ENCODE data around the gene ALG3. TPM values are rescaled to one million over a fixed set of nuclear protein-coding genes. Genes with fewer than 3 reads are reported as not detected.

ALG3 gene
- polyA plus RNA-seq, 6 donors from 2014 or later = 33.9 to 57.3 (median 39.1) TPM

- no peaks in the 10 kb centered on the region for H3K9me3 Mint-ChIP-seq
- peak; percentile 59 for DNase-seq
- peaks cover 14 to 19% (median 18%) of the 10 kb centered on the region in 3 donors for H3K4me1 Mint-ChIP-seq
- H3K36me3 Mint-ChIP-seq = peaks cover 0 to 9% of the 10 kb centered on the region in 2 donors
- peaks cover 48 to 76% (median 65%) of the 10 kb centered on the region in 3 donors for H3K27me3 Mint-ChIP-seq
- peak overlapping the region in 1 of 6 donors; percentile 52 for H3K27ac Mint-ChIP-seq
- peak; percentile 21 to 27 for ATAC-seq (ENCODE audit: low read depth in 2 of 2)
- peak overlapping the region in 3 of 8 donors; percentile 6 to 61 (median 25) for H3K4me3 Mint-ChIP-seq
These were observed 21.3 kb downstream of the ALG3 start for GRCh38 chr3:184227481-184227935.

GRCh38 chr3:184223946-184224345 lies 24.8 kb downstream of the ALG3 start:
- ATAC-seq (ENCODE audit: low read depth in 2 of 2) = no peak

GRCh38 chr3:184222521-184222920 lies 26.2 kb downstream of the ALG3 start:
- H3K9me3 Mint-ChIP-seq = no peaks in the 10 kb centered on the region
- H3K4me1 Mint-ChIP-seq = peaks cover 0 to 3% (median 0%) of the 10 kb centered on the region in 3 donors
- H3K4me3 Mint-ChIP-seq = no peak overlapping the region
- ATAC-seq (ENCODE audit: low read depth in 2 of 2) = no peak
- no peaks in the 10 kb centered on the region for H3K36me3 Mint-ChIP-seq
- no peak for DNase-seq
- peaks cover 29 to 47% (median 39%) of the 10 kb centered on the region in 3 donors for H3K27me3 Mint-ChIP-seq
- no peak overlapping the region for H3K27ac Mint-ChIP-seq

More at GRCh38 chr3:184223946-184224345, 24.8 kb downstream of the ALG3 start:
- Mint-ChIP-seq H3K4me3 (no peak overlapping the region), H3K4me1 (peaks cover 6 to 10% (median 10%) of the 10 kb centered on the region in 3 donors), H3K9me3 (no peaks in the 10 kb centered on the region), H3K36me3 (no peaks in the 10 kb centered on the region), H3K27ac (peak overlapping the region in 1 of 6 donors; percentile 78), H3K27me3 (peaks cover 34 to 56% (median 48%) of the 10 kb centered on the region in 3 donors)
- DNase-seq = no peak

GRCh38 chr3:184218814-184219213 lies 29.9 kb downstream of the ALG3 start:
- Mint-ChIP-seq H3K27ac (no peak overlapping the region), H3K9me3 (no peaks in the 10 kb centered on the region), H3K4me3 (no peak overlapping the region), H3K4me1 (no peaks in the 10 kb centered on the region), H3K36me3 (no peaks in the 10 kb centered on the region), H3K27me3 (peaks cover 23 to 25% (median 23%) of the 10 kb centered on the region in 3 donors)
- ATAC-seq (ENCODE audit: low read depth in 2 of 2) (no peak), DNase-seq (no peak)

- ATAC-seq (ENCODE audit: low read depth in 2 of 2) = no peak
- no peaks in the 10 kb centered on the region for H3K36me3 Mint-ChIP-seq
- H3K4me3 Mint-ChIP-seq = no peak overlapping the region
- no peaks in the 10 kb centered on the region for H3K9me3 Mint-ChIP-seq
- no peaks in the 10 kb centered on the region for H3K4me1 Mint-ChIP-seq
- peaks cover 14 to 22% (median 22%) of the 10 kb centered on the region in 3 donors for H3K27me3 Mint-ChIP-seq
- H3K27ac Mint-ChIP-seq = no peak overlapping the region
- no peak for DNase-seq
These were observed 37.0 kb downstream of the ALG3 start for GRCh38 chr3:184211718-184212117.

GRCh38 chr3:184211297-184211696 lies 37.5 kb downstream of the ALG3 start:
- Mint-ChIP-seq H3K27me3 (peaks cover 19 to 27% (median 26%) of the 10 kb centered on the region in 3 donors), H3K9me3 (no peaks in the 10 kb centered on the region), H3K4me3 (no peak overlapping the region), H3K4me1 (no peaks in the 10 kb centered on the region), H3K27ac (no peak overlapping the region), H3K36me3 (no peaks in the 10 kb centered on the region)
- DNase-seq (no peak), ATAC-seq (ENCODE audit: low read depth in 2 of 2) (no peak)

- peaks cover 22 to 32% (median 23%) of the 10 kb centered on the region in 3 donors for H3K27me3 Mint-ChIP-seq
- H3K4me1 Mint-ChIP-seq = no peaks in the 10 kb centered on the region
- no peak overlapping the region for H3K4me3 Mint-ChIP-seq
- H3K36me3 Mint-ChIP-seq = no peaks in the 10 kb centered on the region
- ATAC-seq (ENCODE audit: low read depth in 2 of 2) = no peak
- H3K27ac Mint-ChIP-seq = no peak overlapping the region
- no peak for DNase-seq
- H3K9me3 Mint-ChIP-seq = no peaks in the 10 kb centered on the region
These were observed 39.4 kb downstream of the ALG3 start for GRCh38 chr3:184209146-184209923.

GRCh38 chr3:184203526-184203925 lies 45.2 kb downstream of the ALG3 start:
- no peaks in the 10 kb centered on the region for H3K9me3 Mint-ChIP-seq
- ATAC-seq (ENCODE audit: low read depth in 2 of 2) (no peak), DNase-seq (no peak)
- peaks cover 18 to 29% (median 21%) of the 10 kb centered on the region in 3 donors for H3K27me3 Mint-ChIP-seq
- H3K27ac Mint-ChIP-seq = no peak overlapping the region
- H3K36me3 Mint-ChIP-seq = no peaks in the 10 kb centered on the region
- no peak overlapping the region for H3K4me3 Mint-ChIP-seq
- H3K4me1 Mint-ChIP-seq = no peaks in the 10 kb centered on the region

GRCh38 chr3:184200825-184201224 lies 47.9 kb downstream of the ALG3 start:
- peaks cover 0 to under 1% (median 0%) of the 10 kb centered on the region in 3 donors for H3K4me1 Mint-ChIP-seq
- H3K27me3 Mint-ChIP-seq = peaks cover 5 to 14% (median 7%) of the 10 kb centered on the region in 3 donors
- no peak overlapping the region for H3K4me3 Mint-ChIP-seq
- H3K9me3 Mint-ChIP-seq = no peaks in the 10 kb centered on the region
- ATAC-seq (ENCODE audit: low read depth in 2 of 2) (no peak), DNase-seq (no peak)
- peaks cover 0 to 2% of the 10 kb centered on the region in 2 donors for H3K36me3 Mint-ChIP-seq
- no peak overlapping the region for H3K27ac Mint-ChIP-seq

GRCh38 chr3:184198509-184198908 lies 50.3 kb downstream of the ALG3 start:
- no peak overlapping the region for H3K27ac Mint-ChIP-seq

GRCh38 chr3:184196536-184196935 lies 52.2 kb downstream of the ALG3 start:
- H3K9me3 Mint-ChIP-seq = no peaks in the 10 kb centered on the region
- ATAC-seq (ENCODE audit: low read depth in 2 of 2) (no peak), DNase-seq (no peak)
- peak overlapping the region in 1 of 6 donors; percentile 91 for H3K27ac Mint-ChIP-seq
- no peak overlapping the region for H3K4me3 Mint-ChIP-seq
- peaks cover 7 to 30% of the 10 kb centered on the region in 2 donors for H3K36me3 Mint-ChIP-seq
- H3K27me3 Mint-ChIP-seq = no peaks in the 10 kb centered on the region
- H3K4me1 Mint-ChIP-seq = peaks cover 0 to 4% (median 0%) of the 10 kb centered on the region in 3 donors

More at GRCh38 chr3:184198509-184198908, 50.3 kb downstream of the ALG3 start:
- peaks cover 7 to 14% of the 10 kb centered on the region in 2 donors for H3K36me3 Mint-ChIP-seq
- peaks cover 0 to 6% (median 0%) of the 10 kb centered on the region in 3 donors for H3K27me3 Mint-ChIP-seq
- no peaks in the 10 kb centered on the region for H3K9me3 Mint-ChIP-seq
- no peak overlapping the region for H3K4me3 Mint-ChIP-seq
- DNase-seq = no peak
- H3K4me1 Mint-ChIP-seq = peaks cover 0 to 4% (median 0%) of the 10 kb centered on the region in 3 donors
- ATAC-seq (ENCODE audit: low read depth in 2 of 2) = no peak

GRCh38 chr3:184193991-184194539 lies 54.7 kb downstream of the ALG3 start:
- DNase-seq (no peak), ATAC-seq (ENCODE audit: low read depth in 2 of 2) (no peak)
- no peaks in the 10 kb centered on the region for H3K9me3 Mint-ChIP-seq
- peak overlapping the region in 1 of 8 donors; percentile 41 for H3K4me3 Mint-ChIP-seq
- H3K27ac Mint-ChIP-seq = peak overlapping the region in 1 of 6 donors; percentile 84
- H3K27me3 Mint-ChIP-seq = no peaks in the 10 kb centered on the region
- peaks cover 7 to 30% of the 10 kb centered on the region in 2 donors for H3K36me3 Mint-ChIP-seq
- peaks cover 6 to 9% (median 8%) of the 10 kb centered on the region in 3 donors for H3K4me1 Mint-ChIP-seq

- Mint-ChIP-seq H3K9me3 (no peaks in the 10 kb centered on the region), H3K4me1 (peaks cover 13 to 21% (median 17%) of the 10 kb centered on the region in 3 donors), H3K27me3 (no peaks in the 10 kb centered on the region), H3K27ac (no peak overlapping the region), H3K4me3 (no peak overlapping the region), H3K36me3 (peaks cover 7 to 30% of the 10 kb centered on the region in 2 donors)
- no peak for ATAC-seq (ENCODE audit: low read depth in 2 of 2)
- no peak for DNase-seq
These were observed 55.9 kb downstream of the ALG3 start for GRCh38 chr3:184192889-184193288.
